H9 (cell line): ENCODE data around the gene CETN3. TPM values are rescaled to one million over a fixed set of nuclear protein-coding genes. Genes with fewer than 3 reads are reported as not detected.

Source experiments
- DNase-seq: peaks from one replicate; pipeline ENCODE4 v3.0.0-alpha.2; 2017
- H2AFZ ChIP-seq: one replicate; pipeline ENCODE4 v1.6.1; 2013; ENCODE audit warnings: mild to moderate bottlenecking, low read length, control low read depth, moderate library complexity
- H2AK5ac ChIP-seq: 2 replicates; pipeline ENCODE4 v1.6.1; 2013; ENCODE audit warnings: low read length, control low read depth, mixed read lengths; ENCODE audit not compliant: insufficient read length
- H2BK120ac ChIP-seq: one replicate; pipeline ENCODE4 v1.6.1; 2013; ENCODE audit warnings: low read depth, mild to moderate bottlenecking, low read length, control low read depth, inconsistent platforms; ENCODE audit not compliant: poor library complexity, severe bottlenecking
- H2BK12ac ChIP-seq: 2 replicates; pipeline ENCODE4 v1.6.1; 2013; ENCODE audit warnings: low read length, control low read depth, mixed read lengths, low read depth; ENCODE audit not compliant: insufficient read length
- H2BK15ac ChIP-seq: 2 replicates; pipeline ENCODE4 v1.6.1; 2013; ENCODE audit warnings: low read depth, low read length, control low read depth
- H2BK20ac ChIP-seq: one replicate; pipeline ENCODE4 v1.6.1; 2013; ENCODE audit warnings: low read depth, mild to moderate bottlenecking, low read length, control low read depth, inconsistent platforms; ENCODE audit not compliant: poor library complexity, severe bottlenecking
- H2BK5ac ChIP-seq: 2 replicates; pipeline ENCODE4 v1.6.1; 2013; ENCODE audit warnings: low read length, control low read depth, mixed read lengths; ENCODE audit not compliant: insufficient read length
- H3K14ac ChIP-seq: 2 replicates; pipeline ENCODE4 v1.6.1; 2013; ENCODE audit warnings: low read length, control low read depth; ENCODE audit not compliant: insufficient read depth
- H3K18ac ChIP-seq: 2 replicates; pipeline ENCODE4 v1.6.1; 2013; ENCODE audit warnings: low read depth, mild to moderate bottlenecking, mixed read lengths, low read length, control low read depth; ENCODE audit not compliant: insufficient read length
- H3K23ac ChIP-seq: 2 replicates; pipeline ENCODE4 v1.6.1; 2013; ENCODE audit warnings: low read length, control low read depth, mixed read lengths, low read depth; ENCODE audit not compliant: insufficient read length
- H3K23me2 ChIP-seq: 2 replicates; pipeline ENCODE4 v1.6.1; 2013; ENCODE audit warnings: low read depth, mild to moderate bottlenecking, mixed read lengths, low read length, control low read depth; ENCODE audit not compliant: insufficient read length, poor library complexity, severe bottlenecking
- H3K27ac ChIP-seq: 2 replicates; pipeline ENCODE4 v1.5.1; 2013; ENCODE audit warnings: low read length, control low read depth, mixed read lengths, low read depth; ENCODE audit not compliant: insufficient read length
- H3K27me3 ChIP-seq: 2 replicates; pipeline ENCODE4 v1.6.1; 2013; ENCODE audit warnings: low read length, control low read depth, inconsistent platforms; ENCODE audit not compliant: insufficient read depth
- H3K4ac ChIP-seq: 2 replicates; pipeline ENCODE4 v1.6.1; 2013; ENCODE audit warnings: low read depth, mild to moderate bottlenecking, control low read depth, inconsistent platforms, low read length, moderate library complexity
- H3K4me1 ChIP-seq: 2 replicates; pipeline ENCODE4 v1.6.1; 2013; ENCODE audit warnings: low read length, control low read depth, inconsistent platforms; ENCODE audit not compliant: insufficient read depth
- H3K4me2 ChIP-seq: 2 replicates; pipeline ENCODE4 v1.6.1; 2013; ENCODE audit warnings: low read length, control low read depth, mixed read lengths; ENCODE audit not compliant: insufficient read length, insufficient read depth
- H3K56ac ChIP-seq: 2 replicates; pipeline ENCODE4 v1.6.1; 2013; ENCODE audit warnings: low read depth, mild to moderate bottlenecking, mixed read lengths, low read length, control low read depth; ENCODE audit not compliant: insufficient read length
- H3K79me1 ChIP-seq: 2 replicates; pipeline ENCODE4 v1.6.1; 2013; ENCODE audit warnings: low read depth, mild to moderate bottlenecking, moderate library complexity, low read length, control low read depth, inconsistent platforms; ENCODE audit not compliant: insufficient read depth, poor library complexity, severe bottlenecking
- H3K79me2 ChIP-seq: 2 replicates; pipeline ENCODE4 v1.6.1; 2013; ENCODE audit warnings: low read length, control low read depth, inconsistent platforms; ENCODE audit not compliant: insufficient read depth
- H3K9ac ChIP-seq: 2 replicates; pipeline ENCODE4 v1.6.1; 2013; ENCODE audit warnings: low read length, control low read depth, mixed read lengths; ENCODE audit not compliant: insufficient read length; ENCODE audit errors: extremely low read depth
- H3K9me3 ChIP-seq: one replicate; pipeline ENCODE4 v1.6.1; 2013; ENCODE audit warnings: low read depth, low read length, inconsistent platforms; ENCODE audit not compliant: control insufficient read depth
- H3T11ph ChIP-seq: one replicate; pipeline ENCODE4 v1.6.1; 2013; ENCODE audit warnings: mild to moderate bottlenecking, low read length, control low read depth, inconsistent platforms
- H4K20me1 ChIP-seq: one replicate; pipeline ENCODE4 v1.6.1; 2013; ENCODE audit not compliant: control insufficient read depth, insufficient read length, insufficient read depth
- H4K5ac ChIP-seq: 2 replicates; pipeline ENCODE4 v1.6.1; 2013; ENCODE audit warnings: low read depth, mild to moderate bottlenecking, mixed read lengths, low read length, control low read depth; ENCODE audit not compliant: insufficient read length
- H4K8ac ChIP-seq: replicated peaks from 2 replicates; pipeline ENCODE4 v1.6.1; 2013; ENCODE audit warnings: low read length, control low read depth, mixed read lengths, low read depth; ENCODE audit not compliant: insufficient read length
- H4K91ac ChIP-seq: 2 replicates; pipeline ENCODE4 v1.6.1; 2013; ENCODE audit warnings: low read depth, mild to moderate bottlenecking, moderate library complexity, mixed read lengths, low read length, control low read depth; ENCODE audit not compliant: insufficient read length
- H3K27ac Mint-ChIP-seq, 3 experiments: 2 replicates in 2 of 3; 3 replicates in 1 of 3; pipeline ENCODE4 v1.8.0; 2020 to 2021; ENCODE audit warnings: mixed read lengths in 3 of 3, mild to moderate bottlenecking in 1 of 3, moderate library complexity in 1 of 3
- H3K27me3 Mint-ChIP-seq: 2 replicates; pipeline ENCODE4 v1.8.0; 2021; ENCODE audit warnings: low read depth, mild to moderate bottlenecking, moderate library complexity, mixed read lengths
- H3K36me3 Mint-ChIP-seq, 3 experiments: 2 replicates in 2 of 3; 3 replicates in 1 of 3; pipeline ENCODE4 v1.8.0; 2020 to 2021; ENCODE audit warnings: low read depth in 3 of 3, mixed read lengths in 3 of 3; ENCODE audit not compliant: insufficient read depth in 1 of 3
- H3K4me1 Mint-ChIP-seq, 2 experiments: 2 replicates each; pipeline ENCODE4 v1.8.0; 2020; ENCODE audit warnings: mixed read lengths in 2 of 2
- H3K4me3 Mint-ChIP-seq, 2 experiments: 2 replicates in 1 of 2; 3 replicates in 1 of 2; pipeline ENCODE4 v1.8.0; 2020 to 2021; ENCODE audit warnings: mild to moderate bottlenecking in 2 of 2, mixed read lengths in 2 of 2, moderate library complexity in 1 of 2
- H3K9me3 Mint-ChIP-seq, 2 experiments: 2 replicates in 1 of 2; 3 replicates in 1 of 2; pipeline ENCODE4 v1.8.0; 2020; ENCODE audit warnings: mild to moderate bottlenecking in 2 of 2, mixed read lengths in 2 of 2, moderate library complexity in 1 of 2
- WGBS: extraction: QIAGEN DNeasy Blood & Tissue Kit; methylation state at CpG from one replicate; pipeline ENCODE4 v1.1.7; 2013; ENCODE audit warnings: missing lambda C conversion rate, low lambda C conversion rate, mixed read lengths; ENCODE audit not compliant: insufficient read length; ENCODE audit errors: extremely low coverage; 5-methylcytosine and 5-hydroxymethylcytosine counted together
- total RNA-seq: library from RNA; stranded (reverse); gene quantifications from 2 replicates; pipeline ENCODE4 v1.2.1, GENCODE V29; 2021
- TF ChIP-seq, protein P1 (sequence below): fragments of 200-600 bp; sonication (generic); conservative IDR thresholded peaks from 3 replicates; pipeline ENCODE4 v1.8.0; 2021; ENCODE audit warnings: antibody characterized with exemption, mild to moderate bottlenecking

The CETN3 gene
- total RNA-seq, 1 experiment from 2014 or later, result 36.3 TPM

DNA sequence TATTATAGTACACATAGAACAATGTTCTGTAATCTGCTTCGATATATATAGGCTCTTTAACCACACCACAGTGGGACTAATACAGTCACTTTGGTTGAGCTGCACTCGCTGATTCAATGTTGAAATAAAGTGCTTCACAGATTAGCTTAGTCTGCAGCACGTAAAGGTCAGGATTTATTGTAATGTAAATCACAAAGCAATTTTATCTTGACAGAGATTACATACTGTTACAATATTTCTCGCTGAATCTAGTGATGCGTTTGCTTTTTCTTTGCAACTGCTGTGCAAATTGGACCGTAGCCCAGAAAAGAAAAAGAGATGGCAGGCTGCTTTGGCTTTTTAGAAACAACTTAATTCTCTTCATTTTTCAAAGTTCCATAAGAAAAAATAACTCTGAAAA is 52.9 kb downstream of the CETN3 start:
- no CpG with 5 or more reads among the region's 6 CpGs for WGBS
- Mint-ChIP-seq H3K4me3 (no peak overlapping the region), H3K9me3 (no peaks in the 10 kb centered on the region), H3K36me3 (0 out of 7 replicates have a peak, but pooled peaks cover 0 to 4% (median 0%) of the 10 kb centered on the region in 3 experiments), H3K27ac (no peak overlapping the region), H3K4me1 (peaks cover 7% of the 10 kb centered on the region in 2 experiments), H3K27me3 (no peaks in the 10 kb centered on the region)
- no peak overlapping the region for H2BK15ac ChIP-seq
- H3K4ac ChIP-seq, result no peak overlapping the region
- no peak overlapping the region for H2AK5ac ChIP-seq
- no peak overlapping the region for H2BK20ac ChIP-seq
- H3K18ac ChIP-seq, result no peak overlapping the region
- H4K20me1 ChIP-seq, result no peaks in the 10 kb centered on the region
- no peak overlapping the region for H4K91ac ChIP-seq
- H3K4me1 ChIP-seq, result peaks cover 4% of the 10 kb centered on the region; the same call in 1 of the 2 replicates
- H3K27me3 ChIP-seq, result no peaks in the 10 kb centered on the region
- no peaks in the 10 kb centered on the region for H3K79me1 ChIP-seq
- H3K9me3 ChIP-seq, result no peaks in the 10 kb centered on the region
- no peak overlapping the region for H3K14ac ChIP-seq
- no peak overlapping the region for H3K9ac ChIP-seq
- H3K56ac ChIP-seq, result no peak overlapping the region
- H3K23me2 ChIP-seq, result no peaks in the 10 kb centered on the region
- TF ChIP-seq, protein P1, sequence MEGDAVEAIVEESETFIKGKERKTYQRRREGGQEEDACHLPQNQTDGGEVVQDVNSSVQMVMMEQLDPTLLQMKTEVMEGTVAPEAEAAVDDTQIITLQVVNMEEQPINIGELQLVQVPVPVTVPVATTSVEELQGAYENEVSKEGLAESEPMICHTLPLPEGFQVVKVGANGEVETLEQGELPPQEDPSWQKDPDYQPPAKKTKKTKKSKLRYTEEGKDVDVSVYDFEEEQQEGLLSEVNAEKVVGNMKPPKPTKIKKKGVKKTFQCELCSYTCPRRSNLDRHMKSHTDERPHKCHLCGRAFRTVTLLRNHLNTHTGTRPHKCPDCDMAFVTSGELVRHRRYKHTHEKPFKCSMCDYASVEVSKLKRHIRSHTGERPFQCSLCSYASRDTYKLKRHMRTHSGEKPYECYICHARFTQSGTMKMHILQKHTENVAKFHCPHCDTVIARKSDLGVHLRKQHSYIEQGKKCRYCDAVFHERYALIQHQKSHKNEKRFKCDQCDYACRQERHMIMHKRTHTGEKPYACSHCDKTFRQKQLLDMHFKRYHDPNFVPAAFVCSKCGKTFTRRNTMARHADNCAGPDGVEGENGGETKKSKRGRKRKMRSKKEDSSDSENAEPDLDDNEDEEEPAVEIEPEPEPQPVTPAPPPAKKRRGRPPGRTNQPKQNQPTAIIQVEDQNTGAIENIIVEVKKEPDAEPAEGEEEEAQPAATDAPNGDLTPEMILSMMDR, result no peak
- H2AFZ ChIP-seq, result no peak overlapping the region
- no peak overlapping the region for H3K4me2 ChIP-seq
- H3K79me2 ChIP-seq, result no peaks in the 10 kb centered on the region
- H2BK5ac ChIP-seq, result no peak overlapping the region
- no peak overlapping the region for H3T11ph ChIP-seq
- H3K27ac ChIP-seq, result no peak overlapping the region
- H3K23ac ChIP-seq, result no peak overlapping the region
- no peak overlapping the region for H2BK120ac ChIP-seq
- no peak for DNase-seq
- no peak overlapping the region for H2BK12ac ChIP-seq
- no peak overlapping the region for H4K8ac ChIP-seq
- H4K5ac ChIP-seq, result no peak overlapping the region
